ENCODE data around the gene PCDHGC5. TPM values are rescaled to one million over a fixed set of nuclear protein-coding genes. Genes with fewer than 3 reads are reported as not detected.
A peak's percentile ranks its signal among the peaks of the same experiment; 100 is the strongest.

Gene PCDHGC5
- total RNA-seq = 1.3 and 2.6 TPM in 2 replicates
- 0.97 and 1.1 TPM in 2 replicates for polyA plus RNA-seq
- 0.82 and 1.0 TPM in 2 replicates for polyA plus RNA-seq (2012)
- polyA minus RNA-seq (ENCODE audit: low replicate concordance) = 5.9 and 6.7 TPM in 2 replicates

GRCh38 chr5:141488591-141489561 lies at the start of gene PCDHGC5:
Gene PCDHGC5, plus strand, starts transcription at chr5:141489081. Its CDS starts 160 bp downstream, at chr5:141489241.
- Histone ChIP-seq H3K79me2 (ENCODE audit: control insufficient read depth, insufficient read depth, low read length) (peaks cover 49% of the 10 kb centered on the region), H3K36me3 (ENCODE audit: control insufficient read depth, insufficient read depth, low read length) (peaks cover 19% of the 10 kb centered on the region)

GRCh38 chr5:141439411-141440141 lies 49.3 kb upstream of the PCDHGC5 start:
- no peaks in the 10 kb centered on the region for H3K9me3 ChIP-seq (ENCODE audit: control insufficient read depth, insufficient read depth, low read depth, low read length)
- no peak overlapping the region for H3K9ac ChIP-seq (ENCODE audit: insufficient read depth, low read length)
- H2AFZ ChIP-seq (ENCODE audit: low read length) = no peak overlapping the region
- TF ChIP-seq EZH2 (IDR thresholded peaks at IDR 0.05; ENCODE audit: low read length, missing control alignments) = no peak
- TF ChIP-seq CTCF (conservative IDR thresholded peaks at IDR 0.05 in 1 of 2, IDR thresholded peaks at IDR 0.05 in 1 of 2; ENCODE audit: low read depth in 1 of 2, low read length in 2 of 2) = no peak
- H3K27me3 ChIP-seq (ENCODE audit: control insufficient read depth, insufficient read depth, low read length) = no peaks in the 10 kb centered on the region
- no peaks in the 10 kb centered on the region for H4K20me1 ChIP-seq (ENCODE audit: control insufficient read depth, extremely low read depth, insufficient read depth, low read length)
- H3K4me2 ChIP-seq (ENCODE audit: extremely low read depth, insufficient read depth, low read length) = no peak overlapping the region
- DNase-seq (ENCODE audit: low read depth in 2 of 2) = peak in 1 of 2 donors; percentile 52
- no peak overlapping the region for H3K4me3 ChIP-seq (replicated peaks in 1 of 4; ENCODE audit: control extremely low read depth in 1 of 4, insufficient read depth in 1 of 4, low read depth in 3 of 4, low read length in 4 of 4)
- no peak overlapping the region for H3K27ac ChIP-seq (ENCODE audit: insufficient read depth, low read length)
- H3K79me2 ChIP-seq (ENCODE audit: control insufficient read depth, insufficient read depth, low read length) = no peaks in the 10 kb centered on the region
- H3K36me3 ChIP-seq (ENCODE audit: control insufficient read depth, insufficient read depth, low read length) = no peaks in the 10 kb centered on the region
- H3K4me1 ChIP-seq (ENCODE audit: control insufficient read depth, extremely low read depth, insufficient read depth, low read length) = no peaks in the 10 kb centered on the region

More at GRCh38 chr5:141488591-141489561, at the start of gene PCDHGC5:
- peaks cover 21% of the 10 kb centered on the region for H3K4me1 ChIP-seq (ENCODE audit: control insufficient read depth, extremely low read depth, insufficient read depth, low read length)
- H4K20me1 ChIP-seq (ENCODE audit: control insufficient read depth, extremely low read depth, insufficient read depth, low read length) = no peaks in the 10 kb centered on the region
- H3K4me2 ChIP-seq (ENCODE audit: extremely low read depth, insufficient read depth, low read length) = peak within 1 kb of the TSS; percentile 67
- no peak within 1 kb of the TSS for H2AFZ ChIP-seq (ENCODE audit: low read length)
- TF ChIP-seq CTCF (conservative IDR thresholded peaks at IDR 0.05 in 1 of 2, IDR thresholded peaks at IDR 0.05 in 1 of 2; ENCODE audit: low read depth in 1 of 2, low read length in 2 of 2) = no peak
- TF ChIP-seq EZH2 (IDR thresholded peaks at IDR 0.05; ENCODE audit: low read length, missing control alignments) = no peak
- peak; percentile 60 to 87 for DNase-seq (ENCODE audit: low read depth in 2 of 2)
- H3K9me3 ChIP-seq (ENCODE audit: control insufficient read depth, insufficient read depth, low read depth, low read length) = no peaks in the 10 kb centered on the region
- H3K27me3 ChIP-seq (ENCODE audit: control insufficient read depth, insufficient read depth, low read length) = no peaks in the 10 kb centered on the region
- H3K9ac ChIP-seq (ENCODE audit: insufficient read depth, low read length) = no peak within 1 kb of the TSS
- H3K4me3 ChIP-seq (replicated peaks in 1 of 4; ENCODE audit: control extremely low read depth in 1 of 4, insufficient read depth in 1 of 4, low read depth in 3 of 4, low read length in 4 of 4) = peak within 1 kb of the TSS in 2 of 4 experiments; percentile 27 to 30
- H3K27ac ChIP-seq (ENCODE audit: insufficient read depth, low read length) = no peak within 1 kb of the TSS

- no peak for DNase-seq (ENCODE audit: low read depth in 2 of 2)
- no peaks in the 10 kb centered on the region for H4K20me1 ChIP-seq (ENCODE audit: control insufficient read depth, extremely low read depth, insufficient read depth, low read length)
- no peak overlapping the region for H3K4me3 ChIP-seq (replicated peaks in 1 of 4; ENCODE audit: control extremely low read depth in 1 of 4, insufficient read depth in 1 of 4, low read depth in 3 of 4, low read length in 4 of 4)
- H2AFZ ChIP-seq (ENCODE audit: low read length) = no peak overlapping the region
- no peaks in the 10 kb centered on the region for H3K4me1 ChIP-seq (ENCODE audit: control insufficient read depth, extremely low read depth, insufficient read depth, low read length)
- TF ChIP-seq CTCF (conservative IDR thresholded peaks at IDR 0.05 in 1 of 2, IDR thresholded peaks at IDR 0.05 in 1 of 2; ENCODE audit: low read depth in 1 of 2, low read length in 2 of 2) (no peak), EZH2 (IDR thresholded peaks at IDR 0.05; ENCODE audit: low read length, missing control alignments) (no peak)
- no peak overlapping the region for H3K27ac ChIP-seq (ENCODE audit: insufficient read depth, low read length)
- no peak overlapping the region for H3K4me2 ChIP-seq (ENCODE audit: extremely low read depth, insufficient read depth, low read length)
- no peaks in the 10 kb centered on the region for H3K9me3 ChIP-seq (ENCODE audit: control insufficient read depth, insufficient read depth, low read depth, low read length)
- H3K27me3 ChIP-seq (ENCODE audit: control insufficient read depth, insufficient read depth, low read length) = no peaks in the 10 kb centered on the region
- H3K9ac ChIP-seq (ENCODE audit: insufficient read depth, low read length) = no peak overlapping the region
- no peaks in the 10 kb centered on the region for H3K79me2 ChIP-seq (ENCODE audit: control insufficient read depth, insufficient read depth, low read length)
- H3K36me3 ChIP-seq (ENCODE audit: control insufficient read depth, insufficient read depth, low read length) = no peaks in the 10 kb centered on the region
These were observed 48.5 kb upstream of the PCDHGC5 start for GRCh38 chr5:141440341-141440740.

Data from fibroblast of lung (primary cell).